Measurements from ENCODE around the gene MTHFD2L.
A peak's percentile ranks its signal among the peaks of the same experiment; 100 is the strongest.

The MTHFD2L gene

DNA sequence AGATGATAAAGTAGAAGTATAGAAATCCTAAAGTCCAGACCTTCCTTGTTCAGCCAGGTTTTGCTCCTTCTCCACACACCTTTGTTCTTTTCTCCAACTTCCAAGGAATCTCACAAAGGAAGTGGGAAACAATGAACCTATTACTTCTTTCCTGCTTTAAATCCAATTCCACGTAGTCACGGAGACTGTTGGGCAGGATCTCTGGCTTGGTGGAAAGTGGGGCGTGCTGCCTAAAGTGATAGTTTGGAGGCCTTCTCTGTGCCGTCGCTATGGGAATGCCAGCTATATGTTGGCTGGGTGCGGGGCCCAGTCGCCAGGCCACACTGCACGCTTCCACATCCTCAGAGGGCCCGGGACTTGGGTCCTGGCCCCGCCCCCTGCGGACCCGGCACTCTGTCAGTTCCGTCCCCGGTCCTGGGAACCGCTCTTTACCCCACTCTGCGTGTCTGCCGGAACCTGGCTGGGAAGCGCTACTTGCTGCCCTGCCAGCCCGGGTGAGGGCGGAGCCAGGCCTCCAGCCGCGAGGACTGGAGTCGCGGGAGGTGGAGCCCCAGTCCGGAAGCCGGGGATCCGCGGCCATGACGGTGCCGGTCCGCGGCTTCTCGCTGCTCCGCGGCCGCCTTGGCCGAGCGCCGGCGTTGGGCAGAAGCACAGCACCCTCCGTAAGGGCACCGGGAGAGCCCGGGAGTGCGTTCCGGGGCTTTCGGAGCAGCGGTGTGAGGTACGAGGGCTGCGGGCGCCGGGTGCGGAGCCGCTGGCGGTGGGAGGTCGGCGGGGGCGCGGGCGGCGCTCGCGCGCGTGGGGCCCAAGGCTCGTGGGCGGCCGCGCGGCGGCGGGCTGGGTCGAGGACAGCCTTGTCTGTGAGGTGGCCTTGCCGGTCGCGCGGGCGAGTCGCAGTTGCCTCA lies at the start of gene MTHFD2L:
MTHFD2L (plus strand) TSS at position 558 of the 905 bp plus-strand sequence; CDS start at position 579, 21 bp downstream.
- no peak for TF ChIP-seq Cebpa-rat (IDR thresholded peaks at IDR 0.05)
- Histone ChIP-seq H3K27me3 (no peaks in the 10 kb centered on the region), H3K4me2 (peak within 1 kb of the TSS; percentile 69 to 94 (median 87)), H3K9ac (peak within 1 kb of the TSS; percentile 90 to 99 (median 97)), H3K36me3 (peaks cover 26 to 35% (median 31%) of the 10 kb centered on the region in 11 experiments), H3K27ac (peak within 1 kb of the TSS; percentile 93 to 99 (median 96)), H3K9me3 (replicated peaks in 1 of 11) (no peaks in the 10 kb centered on the region), H3K4me3 (peak within 1 kb of the TSS; percentile 78 to 96 (median 86)), H4K20me1 (peaks cover 0 to 23% (median 3%) of the 10 kb centered on the region in 11 experiments; a peak in 8 of 22 replicates), H3K4me1 (peaks cover 15 to 26% (median 23%) of the 10 kb centered on the region in 10 experiments; a peak in 19 of 20 replicates)

DNA sequence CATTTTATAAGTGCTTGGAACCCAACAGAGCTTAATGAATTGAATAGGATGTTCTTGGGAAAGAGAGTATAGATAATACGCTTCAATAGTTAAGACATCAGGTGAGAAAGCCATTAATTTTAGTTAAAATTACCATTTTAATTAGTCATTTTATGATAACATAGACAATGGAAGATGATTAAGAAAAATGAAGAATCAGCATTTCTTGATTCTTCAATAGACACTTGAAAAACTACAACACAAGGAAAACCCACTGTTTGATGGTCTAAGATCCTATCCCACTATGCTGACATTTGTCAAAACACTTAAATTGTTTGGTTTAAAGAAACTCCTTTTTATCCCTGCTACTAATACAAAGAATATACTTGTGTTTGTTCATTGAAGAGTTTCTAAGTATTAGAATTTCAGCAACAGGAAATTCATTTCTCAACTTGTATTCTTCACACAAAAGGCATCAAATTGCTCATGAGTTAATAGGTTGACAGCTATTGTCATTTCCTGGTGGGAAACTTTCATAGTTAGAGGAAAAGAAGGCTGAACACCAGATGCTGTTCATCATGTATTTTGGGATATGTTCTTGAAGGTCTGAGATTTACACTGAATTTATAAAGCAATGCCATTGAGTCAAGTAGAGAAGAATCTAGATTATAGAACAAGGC lies 49.3 kb upstream of the MTHFD2L start:
- peak overlapping the region in 1 of 11 experiments; percentile 36; a peak in 2 of 22 replicates for H3K9ac ChIP-seq
- TF ChIP-seq Cebpa-rat (IDR thresholded peaks at IDR 0.05): no peak
- H3K4me3 ChIP-seq: no peak overlapping the region
- no peaks in the 10 kb centered on the region for H4K20me1 ChIP-seq
- H3K9me3 ChIP-seq (replicated peaks in 1 of 11): 0 out of 22 replicates have a peak, but pooled peaks cover 0 to 7% (median 0%) of the 10 kb centered on the region in 11 experiments
- peak overlapping the region in 5 of 11 experiments; percentile 22 to 80 (median 57); a peak in 8 of 22 replicates for H3K27ac ChIP-seq
- H3K4me1 ChIP-seq: peaks cover 0 to 56% (median 0%) of the 10 kb centered on the region in 10 experiments; a peak in 8 of 20 replicates
- H3K27me3 ChIP-seq: no peaks in the 10 kb centered on the region
- H3K4me2 ChIP-seq: peak overlapping the region in 5 of 11 experiments; percentile 1 to 63 (median 62); a peak in 8 of 22 replicates
- no peaks in the 10 kb centered on the region for H3K36me3 ChIP-seq

DNA sequence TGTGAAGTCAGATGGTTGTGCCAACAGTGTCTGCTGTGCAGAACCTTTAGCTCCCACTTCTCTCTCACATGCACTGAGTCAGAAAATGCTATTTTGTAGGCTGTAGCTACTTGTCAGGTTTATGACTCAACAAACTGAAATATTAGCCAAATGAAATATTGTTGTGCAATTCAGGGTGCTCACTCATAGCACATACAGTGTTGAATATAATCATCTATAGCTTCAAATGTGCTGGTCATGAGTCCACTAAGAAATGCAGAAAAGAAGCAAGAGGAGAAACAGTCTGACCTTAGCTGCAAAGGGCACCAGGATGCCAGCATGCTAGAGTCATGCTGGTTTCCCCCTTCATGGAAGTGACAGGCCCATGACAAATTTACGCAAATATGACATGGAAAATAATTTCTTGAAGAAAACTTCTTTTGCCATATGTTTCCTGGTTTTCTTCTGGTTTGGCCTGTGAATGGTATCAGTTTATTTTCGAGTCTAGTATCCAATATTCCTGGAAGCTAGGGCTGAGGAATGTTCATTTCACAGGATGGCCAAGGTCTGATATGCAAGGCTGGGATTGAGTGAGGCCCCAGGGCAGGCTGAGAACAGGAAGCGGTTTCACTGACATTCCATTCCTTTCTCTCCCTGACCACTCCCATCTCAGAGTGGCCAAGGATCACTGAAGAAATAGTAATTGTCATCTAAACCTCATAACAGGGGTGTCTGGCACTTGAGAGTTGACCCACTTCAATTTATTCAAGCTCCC lies 48.6 kb upstream of the MTHFD2L start:
- Histone ChIP-seq H3K4me3 (no peak overlapping the region), H3K9me3 (replicated peaks in 1 of 11) (0 out of 22 replicates have a peak, but pooled peaks cover 0 to 7% (median 0%) of the 10 kb centered on the region in 11 experiments), H3K36me3 (no peaks in the 10 kb centered on the region), H3K4me2 (peak overlapping the region in 5 of 11 experiments; percentile 1 to 63 (median 62); a peak in 9 of 22 replicates), H3K27ac (peak overlapping the region in 5 of 11 experiments; percentile 42 to 80 (median 71); a peak in 9 of 22 replicates), H3K27me3 (no peaks in the 10 kb centered on the region), H4K20me1 (no peaks in the 10 kb centered on the region), H3K4me1 (peaks cover 0 to 56% (median 0%) of the 10 kb centered on the region in 10 experiments; a peak in 8 of 20 replicates), H3K9ac (peak overlapping the region in 2 of 11 experiments; percentile 36 to 62; a peak in 4 of 22 replicates)
- peak in 4 of 11 experiments; percentile 6 to 74 (median 22); a peak in 4 of 22 replicates for TF ChIP-seq Cebpa-rat (IDR thresholded peaks at IDR 0.05)

DNA sequence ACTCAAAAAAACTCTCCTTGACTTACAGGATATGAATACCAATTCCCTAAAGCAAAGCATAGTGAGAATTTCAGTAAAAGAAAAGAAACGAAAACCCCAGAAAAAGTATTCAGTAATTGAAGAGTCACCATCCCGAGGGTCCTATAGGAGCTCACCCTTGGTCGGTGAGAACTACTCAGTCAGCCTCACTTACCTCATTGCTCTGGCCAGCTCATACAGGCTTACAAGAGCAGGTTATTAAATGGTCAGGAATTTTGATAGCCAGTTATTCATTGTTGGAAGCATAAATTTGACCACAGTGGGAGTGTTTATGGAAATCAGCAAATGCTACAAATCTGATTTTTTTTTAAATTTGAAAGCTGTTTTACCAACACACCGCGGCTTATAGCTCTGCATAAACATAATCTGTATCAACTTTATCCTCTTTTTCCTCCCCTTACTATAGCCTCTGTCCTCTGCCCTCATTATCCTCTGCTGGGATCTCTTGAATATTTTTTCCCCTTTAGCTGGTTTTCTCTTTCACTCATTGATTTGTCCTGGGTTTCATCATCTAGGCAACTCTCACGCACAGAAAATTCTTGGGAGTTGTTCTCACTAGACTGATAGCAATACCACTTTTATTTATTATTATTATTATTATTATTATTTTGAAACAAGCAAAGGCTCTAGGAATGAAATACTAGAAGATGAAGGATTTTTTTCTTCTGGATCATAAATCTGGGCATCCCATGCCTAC lies 47.9 kb upstream of the MTHFD2L start:
- no peak overlapping the region for H3K4me3 ChIP-seq
- H3K27me3 ChIP-seq: no peaks in the 10 kb centered on the region
- H3K27ac ChIP-seq: peak overlapping the region in 5 of 11 experiments; percentile 42 to 80 (median 71); a peak in 8 of 22 replicates
- H3K36me3 ChIP-seq: no peaks in the 10 kb centered on the region
- H3K9me3 ChIP-seq (replicated peaks in 1 of 11): 0 out of 22 replicates have a peak, but pooled peaks cover 0 to 7% (median 0%) of the 10 kb centered on the region in 11 experiments
- peaks cover 0 to 56% (median 0%) of the 10 kb centered on the region in 10 experiments; a peak in 8 of 20 replicates for H3K4me1 ChIP-seq
- H3K4me2 ChIP-seq: peak overlapping the region in 4 of 11 experiments; percentile 19 to 63 (median 62); a peak in 8 of 22 replicates
- TF ChIP-seq Cebpa-rat (IDR thresholded peaks at IDR 0.05): no peak
- H3K9ac ChIP-seq: peak overlapping the region in 3 of 11 experiments; percentile 33 to 62 (median 51); a peak in 2 of 22 replicates
- no peaks in the 10 kb centered on the region for H4K20me1 ChIP-seq

DNA sequence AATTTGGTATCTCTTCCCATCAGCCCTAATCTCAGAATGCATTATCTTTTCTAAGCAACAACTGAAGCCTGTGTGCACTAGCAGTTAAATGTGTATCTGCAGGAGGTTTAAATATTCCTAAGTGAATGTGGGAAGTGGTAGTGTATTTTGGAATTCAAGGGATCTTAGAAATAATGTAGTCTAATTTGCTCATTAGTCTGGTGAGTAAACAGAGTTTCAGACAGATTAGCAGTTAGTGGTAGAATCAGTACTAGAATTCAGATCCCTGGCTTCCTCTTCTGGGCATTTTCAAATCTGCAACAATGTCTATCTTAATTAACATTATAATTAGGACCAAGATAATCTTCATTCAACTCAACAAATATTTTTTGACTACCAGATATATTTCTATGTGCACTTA lies 47.2 kb upstream of the MTHFD2L start:
- peak overlapping the region in 3 of 11 experiments; percentile 62 to 63 (median 62); a peak in 6 of 22 replicates for H3K4me2 ChIP-seq
- H3K36me3 ChIP-seq: no peaks in the 10 kb centered on the region
- H3K4me3 ChIP-seq: no peak overlapping the region
- H3K27me3 ChIP-seq: no peaks in the 10 kb centered on the region
- H3K9me3 ChIP-seq (replicated peaks in 1 of 11): 0 out of 22 replicates have a peak, but pooled peaks cover 0 to 7% (median 0%) of the 10 kb centered on the region in 11 experiments
- H4K20me1 ChIP-seq: no peaks in the 10 kb centered on the region
- H3K9ac ChIP-seq: peak overlapping the region in 3 of 11 experiments; percentile 33 to 62 (median 51); a peak in 4 of 22 replicates
- H3K27ac ChIP-seq: peak overlapping the region in 4 of 11 experiments; percentile 38 to 80 (median 72); a peak in 6 of 22 replicates
- peaks cover 0 to 61% (median 0%) of the 10 kb centered on the region in 10 experiments; a peak in 8 of 20 replicates for H3K4me1 ChIP-seq
- TF ChIP-seq Cebpa-rat (IDR thresholded peaks at IDR 0.05): no peak

DNA sequence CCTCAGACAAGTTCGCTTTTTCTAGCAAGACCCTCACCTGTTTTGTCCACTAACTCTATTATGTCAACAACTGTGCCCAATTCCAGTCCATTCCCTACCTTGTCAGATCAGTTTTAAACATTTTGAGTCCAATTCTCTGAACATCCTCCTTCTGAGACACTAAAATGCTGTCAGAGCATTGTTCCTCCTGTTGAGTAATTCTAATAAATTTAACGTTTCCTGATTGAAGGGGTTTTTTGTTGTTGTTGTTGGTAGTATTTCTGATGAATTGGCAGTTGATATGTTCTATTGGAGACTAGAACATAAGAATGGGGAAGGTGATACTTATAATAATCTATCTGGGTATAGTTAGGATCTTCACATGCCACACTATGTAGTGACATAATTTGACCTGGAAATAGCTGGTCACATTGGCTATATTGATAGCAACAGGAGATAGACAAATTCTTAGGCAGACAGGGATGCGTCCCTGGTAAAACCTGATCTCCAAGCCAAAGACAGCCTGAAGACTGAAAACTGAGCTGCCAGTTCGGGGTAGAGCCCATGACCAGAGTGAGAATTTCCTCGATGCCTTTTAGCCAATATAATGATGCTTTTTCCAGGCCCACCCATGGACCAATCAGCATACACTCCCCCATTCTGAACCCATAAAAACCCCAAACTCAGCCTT lies 46.5 kb upstream of the MTHFD2L start:
- Histone ChIP-seq H3K4me1 (peaks cover 0 to 62% (median 0%) of the 10 kb centered on the region in 10 experiments; a peak in 8 of 20 replicates), H3K4me3 (no peak overlapping the region), H3K27ac (peak overlapping the region in 4 of 11 experiments; percentile 38 to 80 (median 72); a peak in 7 of 22 replicates)

More for the DNA sequence above, 46.5 kb upstream of the MTHFD2L start:
- H3K4me2 ChIP-seq: peak overlapping the region in 3 of 11 experiments; percentile 62 to 63 (median 62); a peak in 6 of 22 replicates
- 0 out of 22 replicates have a peak, but pooled peaks cover 0 to 7% (median 0%) of the 10 kb centered on the region in 11 experiments for H3K9me3 ChIP-seq (replicated peaks in 1 of 11)
- no peaks in the 10 kb centered on the region for H3K36me3 ChIP-seq
- peak overlapping the region in 3 of 11 experiments; percentile 33 to 62 (median 51); a peak in 5 of 22 replicates for H3K9ac ChIP-seq
- H4K20me1 ChIP-seq: no peaks in the 10 kb centered on the region
- H3K27me3 ChIP-seq: no peaks in the 10 kb centered on the region
- no peak for TF ChIP-seq Cebpa-rat (IDR thresholded peaks at IDR 0.05)
